Measurements from ENCODE around the gene HSD11B1.

DNA sequence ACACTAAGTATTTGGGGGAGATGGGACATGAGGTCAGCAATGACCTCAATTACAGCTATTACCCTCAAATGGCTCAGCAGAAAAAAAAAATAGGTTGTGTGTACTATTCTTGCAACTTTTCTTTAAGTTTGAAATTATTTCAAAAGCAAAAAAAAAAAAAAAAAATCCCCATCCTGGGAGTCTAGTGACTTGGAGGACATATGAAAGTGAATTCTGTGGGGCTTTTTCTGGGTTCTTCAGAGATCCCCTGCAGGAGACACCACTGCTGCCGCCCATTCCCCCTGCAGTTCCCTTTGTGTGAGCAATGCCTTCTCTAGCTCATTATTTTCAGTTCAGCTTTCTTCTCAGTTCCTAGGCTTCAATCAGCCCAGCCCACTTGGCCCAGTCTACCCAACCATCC lies 16.7 kb downstream of the HSD11B1 start:
- TF ChIP-seq RAD21 (conservative IDR thresholded peaks at IDR 0.05), result no peak
- TF ChIP-seq, protein P1, sequence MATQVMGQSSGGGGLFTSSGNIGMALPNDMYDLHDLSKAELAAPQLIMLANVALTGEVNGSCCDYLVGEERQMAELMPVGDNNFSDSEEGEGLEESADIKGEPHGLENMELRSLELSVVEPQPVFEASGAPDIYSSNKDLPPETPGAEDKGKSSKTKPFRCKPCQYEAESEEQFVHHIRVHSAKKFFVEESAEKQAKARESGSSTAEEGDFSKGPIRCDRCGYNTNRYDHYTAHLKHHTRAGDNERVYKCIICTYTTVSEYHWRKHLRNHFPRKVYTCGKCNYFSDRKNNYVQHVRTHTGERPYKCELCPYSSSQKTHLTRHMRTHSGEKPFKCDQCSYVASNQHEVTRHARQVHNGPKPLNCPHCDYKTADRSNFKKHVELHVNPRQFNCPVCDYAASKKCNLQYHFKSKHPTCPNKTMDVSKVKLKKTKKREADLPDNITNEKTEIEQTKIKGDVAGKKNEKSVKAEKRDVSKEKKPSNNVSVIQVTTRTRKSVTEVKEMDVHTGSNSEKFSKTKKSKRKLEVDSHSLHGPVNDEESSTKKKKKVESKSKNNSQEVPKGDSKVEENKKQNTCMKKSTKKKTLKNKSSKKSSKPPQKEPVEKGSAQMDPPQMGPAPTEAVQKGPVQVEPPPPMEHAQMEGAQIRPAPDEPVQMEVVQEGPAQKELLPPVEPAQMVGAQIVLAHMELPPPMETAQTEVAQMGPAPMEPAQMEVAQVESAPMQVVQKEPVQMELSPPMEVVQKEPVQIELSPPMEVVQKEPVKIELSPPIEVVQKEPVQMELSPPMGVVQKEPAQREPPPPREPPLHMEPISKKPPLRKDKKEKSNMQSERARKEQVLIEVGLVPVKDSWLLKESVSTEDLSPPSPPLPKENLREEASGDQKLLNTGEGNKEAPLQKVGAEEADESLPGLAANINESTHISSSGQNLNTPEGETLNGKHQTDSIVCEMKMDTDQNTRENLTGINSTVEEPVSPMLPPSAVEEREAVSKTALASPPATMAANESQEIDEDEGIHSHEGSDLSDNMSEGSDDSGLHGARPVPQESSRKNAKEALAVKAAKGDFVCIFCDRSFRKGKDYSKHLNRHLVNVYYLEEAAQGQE (IDR thresholded peaks at IDR 0.05; ENCODE audit: borderline replicate concordance), result no peak
- TF ChIP-seq, protein P2, sequence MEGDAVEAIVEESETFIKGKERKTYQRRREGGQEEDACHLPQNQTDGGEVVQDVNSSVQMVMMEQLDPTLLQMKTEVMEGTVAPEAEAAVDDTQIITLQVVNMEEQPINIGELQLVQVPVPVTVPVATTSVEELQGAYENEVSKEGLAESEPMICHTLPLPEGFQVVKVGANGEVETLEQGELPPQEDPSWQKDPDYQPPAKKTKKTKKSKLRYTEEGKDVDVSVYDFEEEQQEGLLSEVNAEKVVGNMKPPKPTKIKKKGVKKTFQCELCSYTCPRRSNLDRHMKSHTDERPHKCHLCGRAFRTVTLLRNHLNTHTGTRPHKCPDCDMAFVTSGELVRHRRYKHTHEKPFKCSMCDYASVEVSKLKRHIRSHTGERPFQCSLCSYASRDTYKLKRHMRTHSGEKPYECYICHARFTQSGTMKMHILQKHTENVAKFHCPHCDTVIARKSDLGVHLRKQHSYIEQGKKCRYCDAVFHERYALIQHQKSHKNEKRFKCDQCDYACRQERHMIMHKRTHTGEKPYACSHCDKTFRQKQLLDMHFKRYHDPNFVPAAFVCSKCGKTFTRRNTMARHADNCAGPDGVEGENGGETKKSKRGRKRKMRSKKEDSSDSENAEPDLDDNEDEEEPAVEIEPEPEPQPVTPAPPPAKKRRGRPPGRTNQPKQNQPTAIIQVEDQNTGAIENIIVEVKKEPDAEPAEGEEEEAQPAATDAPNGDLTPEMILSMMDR (IDR thresholded peaks at IDR 0.05; ENCODE audit: poor library complexity, severe bottlenecking), result no peak
- no peak for TF ChIP-seq MXI1 (conservative IDR thresholded peaks at IDR 0.05; ENCODE audit: poor library complexity, severe bottlenecking)
- no peak for TF ChIP-seq EP300 (conservative IDR thresholded peaks at IDR 0.05; ENCODE audit: poor library complexity, severe bottlenecking)
- TF ChIP-seq SMC3 (conservative IDR thresholded peaks at IDR 0.05; ENCODE audit: poor library complexity), result no peak
- no peak for TF ChIP-seq EZH2 (IDR thresholded peaks at IDR 0.05; ENCODE audit: borderline replicate concordance, insufficient read depth, low read length, poor library complexity, severe bottlenecking)
- TF ChIP-seq POLR2AphosphoS5 (IDR thresholded peaks at IDR 0.05), result no peak
